GM19468 (cell line): ENCODE measurements around the gene RPAIN.
A peak's percentile ranks its signal among the peaks of the same experiment; 100 is the strongest.

Experiments
- ATAC-seq: cut with Tn5 transposase; IDR thresholded peaks from one replicate; pipeline ENCODE4 v1.9.1; 2021; ENCODE audit warnings: mild to moderate bottlenecking, moderate library complexity, moderate number of reproducible peaks; ENCODE audit not compliant: unreplicated experiment; ENCODE audit errors: extremely low read depth

RPAIN gene

GRCh38 chr17:5419959-5420653 lies at the start of gene RPAIN:
TSS of gene RPAIN (plus strand) at chr17:5420182. CDS start at chr17:5420211, 29 bp downstream.
- ATAC-seq = peak; percentile 19

- no peak for ATAC-seq
These were observed 49.6 kb upstream of the RPAIN start for GRCh38 chr17:5370411-5370810.

- no peak for ATAC-seq
These were observed 46.9 kb upstream of the RPAIN start for GRCh38 chr17:5373112-5373511.

- ATAC-seq = no peak
These were observed 41.3 kb upstream of the RPAIN start for GRCh38 chr17:5378566-5379207.

- ATAC-seq = no peak
These were observed 40.5 kb upstream of the RPAIN start for GRCh38 chr17:5379351-5380107.

- no peak for ATAC-seq
These were observed 39.4 kb upstream of the RPAIN start for GRCh38 chr17:5380491-5381135.

- no peak for ATAC-seq
These were observed 38.4 kb upstream of the RPAIN start for GRCh38 chr17:5381542-5381941.

- no peak for ATAC-seq
These were observed 28.3 kb upstream of the RPAIN start for GRCh38 chr17:5391678-5392077.

GRCh38 chr17:5396612-5397011 lies 23.4 kb upstream of the RPAIN start:
- ATAC-seq = no peak

- ATAC-seq = no peak
These were observed 20.2 kb upstream of the RPAIN start for GRCh38 chr17:5399767-5400166.

GRCh38 chr17:5405400-5405799 lies 14.6 kb upstream of the RPAIN start:
- no peak for ATAC-seq

GRCh38 chr17:5408186-5408585 lies 11.8 kb upstream of the RPAIN start:
- ATAC-seq = no peak

- ATAC-seq = no peak
These were observed 9.2 kb upstream of the RPAIN start for GRCh38 chr17:5410594-5411272.

- ATAC-seq = no peak
These were observed 6.3 kb upstream of the RPAIN start for GRCh38 chr17:5413682-5414081.

GRCh38 chr17:5416901-5417300 lies 3.1 kb upstream of the RPAIN start:
- ATAC-seq = no peak

- no peak for ATAC-seq
These were observed 1.1 kb upstream of the RPAIN start for GRCh38 chr17:5418858-5419355.

- ATAC-seq = peak; percentile 53
These were observed 525 bp upstream of the RPAIN start, which contains the start of gene NUP88 for GRCh38 chr17:5419356-5419958. TSS of gene NUP88 (minus strand) at chr17:5419662. CDS start at chr17:5419650, 12 bp downstream.

- ATAC-seq = no peak
These were observed 2.5 kb downstream of the RPAIN start for GRCh38 chr17:5422505-5422904.

- ATAC-seq = no peak
These were observed 4.9 kb downstream of the RPAIN start for GRCh38 chr17:5424909-5425308.
